Measurements from ENCODE around the gene PAOX. TPM values are rescaled to one million over a fixed set of nuclear protein-coding genes. Genes with fewer than 3 reads are reported as not detected.

Gene PAOX
- total RNA-seq, 6 donors from 2014 or later: 4.7 to 24.1 (median 10.3) TPM

- Histone ChIP-seq H3K27me3 (peaks cover 0 to 15% (median 2%) of the 10 kb centered on the region in 4 donors), H3K4me1 (no peaks in the 10 kb centered on the region), H3K9me3 (no peaks in the 10 kb centered on the region), H3K4me3 (no peak overlapping the region), H3K27ac (no peak overlapping the region), H3K36me3 (no peaks in the 10 kb centered on the region)
- no peak for TF ChIP-seq POLR2AphosphoS5 (IDR thresholded peaks at IDR 0.05)
- no peak for TF ChIP-seq EP300 (IDR thresholded peaks at IDR 0.05)
- TF ChIP-seq POLR2A (IDR thresholded peaks at IDR 0.05): no peak
- TF ChIP-seq CTCF (IDR thresholded peaks at IDR 0.05): no peak
- no peak for ATAC-seq (ENCODE audit: low FRiP score in 2 of 2)
- WGBS, 2 donors: 66 to 72% methylated on average over 5 of the region's 5 CpGs
- DNase-seq: no peak
These were observed 34.8 kb upstream of the PAOX start for GRCh38 chr10:133344236-133344635.

GRCh38 chr10:133346413-133346812, 32.6 kb upstream of the PAOX start:
- no peak for ATAC-seq (ENCODE audit: low FRiP score in 2 of 2)
- WGBS, 2 donors: 50 to 53% methylated on average over 11 of the region's 11 CpGs
- H3K9me3 ChIP-seq: no peaks in the 10 kb centered on the region
- no peaks in the 10 kb centered on the region for H3K36me3 ChIP-seq
- no peaks in the 10 kb centered on the region for H3K4me1 ChIP-seq
- peak in 1 of 2 donors; percentile 67 for DNase-seq
- no peak overlapping the region for H3K27ac ChIP-seq
- no peak for TF ChIP-seq CTCF (IDR thresholded peaks at IDR 0.05)
- TF ChIP-seq EP300 (IDR thresholded peaks at IDR 0.05): no peak
- no peak for TF ChIP-seq POLR2A (IDR thresholded peaks at IDR 0.05)
- no peak for TF ChIP-seq POLR2AphosphoS5 (IDR thresholded peaks at IDR 0.05)
- no peak overlapping the region for H3K4me3 ChIP-seq
- peaks cover 0 to 15% (median 2%) of the 10 kb centered on the region in 4 donors for H3K27me3 ChIP-seq

GRCh38 chr10:133347710-133348517, 31.1 kb upstream of the PAOX start:
- DNase-seq: peak in 1 of 2 donors; percentile 71
- Histone ChIP-seq H3K36me3 (no peaks in the 10 kb centered on the region), H3K27ac (no peak overlapping the region), H3K27me3 (peaks cover 0 to 15% (median 2%) of the 10 kb centered on the region in 4 donors), H3K4me1 (no peaks in the 10 kb centered on the region), H3K4me3 (no peak overlapping the region), H3K9me3 (no peaks in the 10 kb centered on the region)
- TF ChIP-seq POLR2A (IDR thresholded peaks at IDR 0.05): no peak
- TF ChIP-seq POLR2AphosphoS5 (IDR thresholded peaks at IDR 0.05): no peak
- no peak for TF ChIP-seq CTCF (IDR thresholded peaks at IDR 0.05)
- TF ChIP-seq EP300 (IDR thresholded peaks at IDR 0.05): no peak
- no peak for ATAC-seq (ENCODE audit: low FRiP score in 2 of 2)
- 41 to 61% methylated on average over 6 to 9 of the region's 16 CpGs for WGBS, 2 donors

- ATAC-seq (ENCODE audit: low FRiP score in 2 of 2): no peak
- Histone ChIP-seq H3K4me3 (no peak overlapping the region), H3K27me3 (peaks cover 0 to 15% (median 2%) of the 10 kb centered on the region in 4 donors), H3K36me3 (no peaks in the 10 kb centered on the region), H3K9me3 (no peaks in the 10 kb centered on the region), H3K27ac (no peak overlapping the region), H3K4me1 (no peaks in the 10 kb centered on the region)
- no peak for DNase-seq
- WGBS, 2 donors: 84 to 87% methylated on average over 8 of the region's 8 CpGs
- TF ChIP-seq CTCF (IDR thresholded peaks at IDR 0.05): no peak
- no peak for TF ChIP-seq POLR2AphosphoS5 (IDR thresholded peaks at IDR 0.05)
- TF ChIP-seq POLR2A (IDR thresholded peaks at IDR 0.05): no peak
- TF ChIP-seq EP300 (IDR thresholded peaks at IDR 0.05): no peak
These were observed 29.9 kb upstream of the PAOX start for GRCh38 chr10:133349160-133349568.
